ENCODE measurements around the gene NAGPA. TPM values are rescaled to one million over a fixed set of nuclear protein-coding genes. Genes with fewer than 3 reads are reported as not detected.

The NAGPA gene
- total RNA-seq, 2 experiments from 2014 or later = 15.6 TPM

DNA sequence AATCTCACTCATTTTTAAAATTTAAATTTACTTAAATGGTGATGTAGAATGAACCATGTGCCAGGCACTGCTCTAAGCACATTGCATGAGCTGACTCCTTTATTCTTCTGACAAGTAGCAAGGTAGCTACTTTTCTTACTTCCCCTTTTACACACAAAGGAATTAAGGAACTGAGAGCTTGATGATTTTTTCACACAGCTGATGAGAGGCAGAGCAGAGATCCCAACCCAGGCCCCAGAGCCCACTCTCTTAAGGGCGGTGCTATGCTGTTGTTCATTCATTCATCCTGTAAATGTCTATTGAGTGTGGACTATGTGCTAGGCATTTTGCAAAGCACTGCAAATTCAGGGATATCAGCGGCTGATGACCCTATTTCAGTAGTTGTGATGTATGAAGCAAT is 57.7 kb downstream of the NAGPA start:
- Mint-ChIP-seq H3K4me1 (ENCODE audit: low read depth) (peaks cover 17% of the 10 kb centered on the region), H3K36me3 (ENCODE audit: low read depth) (no peaks in the 10 kb centered on the region), H3K27me3 (ENCODE audit: low read depth) (peaks cover 4% of the 10 kb centered on the region), H3K4me3 (no peak overlapping the region), H3K9me3 (ENCODE audit: insufficient read depth) (no peaks in the 10 kb centered on the region), H3K27ac (no peak overlapping the region)
- DNase-seq (no peak), ATAC-seq (no peak)
- CTCF ChIA-PET = no interaction called here
- POLR2A ChIA-PET = no interaction called here

Other genes with a start within 250 kb of the NAGPA start
- gene SEPTIN12, start 245.6 kb downstream of the NAGPA start, total RNA-seq = not detected
- not detected for gene SMIM22, start 238.6 kb downstream of the NAGPA start, total RNA-seq
- gene ROGDI, start 231.3 kb downstream of the NAGPA start, total RNA-seq = 10 to 100 TPM; 12.3 to 13.1 TPM
- gene GLYR1, start 186.6 kb downstream of the NAGPA start, total RNA-seq = 10 to 100 TPM; 92.2 to 95.7 TPM
- 10 to 100 TPM; 42.1 to 44.1 TPM for gene UBN1, start 186.5 kb downstream of the NAGPA start, total RNA-seq
- not detected for gene PPL, start 96.8 kb downstream of the NAGPA start, total RNA-seq
- not detected for gene SEC14L5, start 75.6 kb downstream of the NAGPA start, total RNA-seq
- not detected for gene C16orf89, start 32.0 kb upstream of the NAGPA start, total RNA-seq
- 10 to 100 TPM; 23.8 to 25.8 TPM for gene ALG1, start 37.9 kb upstream of the NAGPA start, total RNA-seq
- gene EEF2KMT, start 63.9 kb upstream of the NAGPA start, total RNA-seq = 10 to 100 TPM; 11.2 to 11.5 TPM

Data from activated CD8-positive, alpha-beta T cell treated with anti-CD3 and anti-CD28 coated beads, Interleukin-2, amount 10 ng/mL, durations not matched to agents 7 days and 5 days (primary cell).